IMR-90 (cell line): ENCODE data around the gene CDC6. TPM values are rescaled to one million over a fixed set of nuclear protein-coding genes. Genes with fewer than 3 reads are reported as not detected.

Experiments
- ATAC-seq: fragments of 200-7000 bp; cut with Tn5 transposase; 2 replicates; pipeline ENCODE4 v1.9.1; 2020; ENCODE audit warnings: low read depth, mild to moderate bottlenecking, moderate library complexity
- BruUV-seq: library from RNA; stranded (reverse); fragments of 400-500 nt; replicated peaks from 2 replicates; lab custom pipeline; 2021; lab: Mats Ljungman, UMichigan
- CTCF ChIA-PET: fragments of 300-600 bp; formaldehyde crosslinking; extraction: SDS; loops from one replicate; lab custom pipeline; 2021; ENCODE audit warnings: antibody characterized with exemption; lab: Yijun Ruan, JAX
- POLR2A ChIA-PET: fragments of 300-600 bp; sonication (Branson Sonifier 250); formaldehyde crosslinking; loops from one replicate; lab custom pipeline; 2022; ENCODE audit warnings: antibody characterized with exemption; ENCODE audit not compliant: unreplicated experiment; lab: Charles Lee
- DNase-seq: peaks from one replicate; pipeline ENCODE4 v3.0.0; 2013
- H2AFZ ChIP-seq: replicated peaks from 2 replicates; pipeline ENCODE3; 2013; ENCODE audit warnings: low read length, mild to moderate bottlenecking; ENCODE audit not compliant: poor library complexity
- H2AK5ac ChIP-seq: 2 replicates; pipeline ENCODE4 v1.6.1; 2013; ENCODE audit warnings: low read depth, low read length, inconsistent platforms
- H2AK9ac ChIP-seq: replicated peaks from 2 replicates; pipeline ENCODE3; 2013; ENCODE audit warnings: mild to moderate bottlenecking, low read depth, low read length, moderate library complexity; ENCODE audit not compliant: poor library complexity
- H2BK120ac ChIP-seq: 2 replicates; pipeline ENCODE4 v1.6.1; 2013; ENCODE audit warnings: low read depth, low read length, inconsistent platforms
- H2BK15ac ChIP-seq: 3 replicates; pipeline ENCODE4 v1.6.1; 2013; ENCODE audit warnings: low read depth, low read length, inconsistent platforms
- H2BK20ac ChIP-seq: 2 replicates; pipeline ENCODE4 v1.6.1; 2013; ENCODE audit warnings: low read depth, mild to moderate bottlenecking, inconsistent platforms, low read length, moderate library complexity
- H2BK5ac ChIP-seq: 2 replicates; pipeline ENCODE4 v1.6.1; 2013; ENCODE audit warnings: mild to moderate bottlenecking, low read depth, low read length, inconsistent platforms; ENCODE audit not compliant: poor library complexity, severe bottlenecking
- H3K14ac ChIP-seq: replicated peaks from 2 replicates; pipeline ENCODE4 v1.6.1; 2013; ENCODE audit warnings: low read depth, low read length, inconsistent platforms
- H3K18ac ChIP-seq: 2 replicates; pipeline ENCODE4 v1.6.1; 2013; ENCODE audit warnings: low read depth, low read length, control low read depth
- H3K23ac ChIP-seq: 2 replicates; pipeline ENCODE4 v1.6.1; 2013; ENCODE audit warnings: low read depth, low read length, inconsistent platforms
- H3K27ac ChIP-seq: 2 replicates; pipeline ENCODE4 v1.5.1; 2013; ENCODE audit warnings: mild to moderate bottlenecking, control low read depth, low read length; ENCODE audit not compliant: insufficient read depth
- H3K27me3 ChIP-seq: 2 replicates; pipeline ENCODE4 v1.6.1; 2013; ENCODE audit warnings: low read length; ENCODE audit not compliant: control insufficient read depth, insufficient read depth
- H3K36me3 ChIP-seq: 2 replicates; pipeline ENCODE4 v1.6.1; 2013; ENCODE audit warnings: low read length, mixed read lengths; ENCODE audit not compliant: control insufficient read depth, insufficient read depth
- H3K4ac ChIP-seq: 2 replicates; pipeline ENCODE4 v1.6.1; 2013; ENCODE audit warnings: low read depth, low read length, inconsistent platforms
- H3K4me1 ChIP-seq: 2 replicates; pipeline ENCODE4 v1.6.1; 2013; ENCODE audit warnings: low read length, mixed read lengths; ENCODE audit not compliant: control insufficient read depth, insufficient read depth
- H3K4me2 ChIP-seq: 2 replicates; pipeline ENCODE4 v1.6.1; 2013; ENCODE audit warnings: low read depth, mild to moderate bottlenecking, control low read depth, low read length, moderate library complexity
- H3K4me3 ChIP-seq: 2 replicates; pipeline ENCODE4 v1.5.1; 2013; ENCODE audit warnings: low read depth, mild to moderate bottlenecking, control low read depth, low read length, moderate library complexity; ENCODE audit not compliant: insufficient read depth
- H3K56ac ChIP-seq: 2 replicates; pipeline ENCODE4 v1.6.1; 2013; ENCODE audit warnings: low read length, inconsistent platforms; ENCODE audit not compliant: insufficient read depth; ENCODE audit errors: extremely low read depth
- H3K79me1 ChIP-seq, 2 experiments: 2 replicates each; pipeline ENCODE4 v1.6.1; 2013; ENCODE audit warnings: low read length in 2 of 2, inconsistent platforms in 1 of 2, low read depth in 1 of 2
- H3K9ac ChIP-seq: 2 replicates; pipeline ENCODE4 v1.6.1; 2013; ENCODE audit warnings: low read depth, low read length, control low read depth
- H3K9me1 ChIP-seq: 2 replicates; pipeline ENCODE4 v1.6.1; 2013; ENCODE audit warnings: low read length, inconsistent platforms; ENCODE audit not compliant: insufficient read depth
- H3K9me3 ChIP-seq: 2 replicates; pipeline ENCODE4 v1.6.1; 2013; ENCODE audit warnings: low read length; ENCODE audit not compliant: control insufficient read depth, insufficient read depth
- H4K20me1 ChIP-seq: 2 replicates; pipeline ENCODE4 v1.6.1; 2013; ENCODE audit warnings: low read length, inconsistent platforms; ENCODE audit not compliant: insufficient read depth
- H4K5ac ChIP-seq: 2 replicates; pipeline ENCODE4 v1.6.1; 2013; ENCODE audit warnings: mild to moderate bottlenecking, low read depth, low read length, control low read depth
- H4K8ac ChIP-seq, 2 experiments: 2 replicates each; pipeline ENCODE4 v1.6.1; 2013; ENCODE audit warnings: low read depth in 2 of 2, low read length in 2 of 2, control low read depth in 1 of 2, inconsistent platforms in 1 of 2
- H4K91ac ChIP-seq: 2 replicates; pipeline ENCODE4 v1.6.1; 2013; ENCODE audit warnings: low read depth, low read length, inconsistent platforms; ENCODE audit not compliant: insufficient read depth
- BHLHE40 ChIP-seq: fragments of 150-350 bp; IDR thresholded peaks from 2 replicates; pipeline ENCODE4 v1.6.1; 2016; ENCODE audit warnings: mild to moderate bottlenecking, low read depth, low read length
- POLR2A ChIP-seq: IDR thresholded peaks from 2 replicates; pipeline ENCODE4 v1.6.1; 2012; ENCODE audit warnings: mild to moderate bottlenecking, low read depth, low read length
- SMC3 ChIP-seq: fragments of 150-350 bp; IDR thresholded peaks from 2 replicates; pipeline ENCODE4 v1.6.1; 2016; ENCODE audit warnings: low read depth, mild to moderate bottlenecking, antibody characterized with exemption, low read length, moderate library complexity
- whole genome bisulfite sequencing, 2 experiments: methylation state at CpG; one replicate each; pipeline versions ENCODE4 v1.1.5 to v1.1.7; 2013; ENCODE audit warnings: missing lambda C conversion rate in 2 of 2; ENCODE audit not compliant: insufficient read length in 1 of 2; ENCODE audit errors: extremely low coverage in 2 of 2; 5-methylcytosine and 5-hydroxymethylcytosine counted together
- dilution Hi-C: fragments of 300-500 bp; cut with HindIII; formaldehyde crosslinking; loops from one replicate; pipeline ENCODE4 v1.14.3; 2018; ENCODE audit warnings: low sequenced_read_pairs; ENCODE audit not compliant: unreplicated experiment
- in situ Hi-C: fragments of 300-500 bp; cut with MboI; formaldehyde crosslinking; loops from 3 replicates; pipeline ENCODE4 v1.14.3; 2019; ENCODE audit warnings: low sequenced_read_pairs, inconsistent platforms, mixed read lengths
- intact Hi-C: fragments of 100-400 bp; cut with micrococcal nuclease; formaldehyde crosslinking; loops from 2 replicates; pipeline ENCODE4 v1.10.0; 2022
- polyA plus RNA-seq, 3 experiments: library from polyadenylated mRNA; depleted of rRNA; stranded (reverse); fragments of >200 nt; gene quantifications; 2 replicates each; pipeline ENCODE4 v1.2.3, GENCODE V29; 2012; ENCODE audit warnings: low replicate concordance in 1 of 3
- total RNA-seq: library from RNA; depleted of rRNA; stranded (reverse); fragments of >200 nt; gene quantifications from 2 replicates; pipeline ENCODE4 v1.2.3, GENCODE V29; 2012

CDC6 gene
- total and polyA plus RNA-seq, 2 of the 4 experiments (the other 2 are of a cell fraction) = 15.3 to 25.6 TPM

DNA sequence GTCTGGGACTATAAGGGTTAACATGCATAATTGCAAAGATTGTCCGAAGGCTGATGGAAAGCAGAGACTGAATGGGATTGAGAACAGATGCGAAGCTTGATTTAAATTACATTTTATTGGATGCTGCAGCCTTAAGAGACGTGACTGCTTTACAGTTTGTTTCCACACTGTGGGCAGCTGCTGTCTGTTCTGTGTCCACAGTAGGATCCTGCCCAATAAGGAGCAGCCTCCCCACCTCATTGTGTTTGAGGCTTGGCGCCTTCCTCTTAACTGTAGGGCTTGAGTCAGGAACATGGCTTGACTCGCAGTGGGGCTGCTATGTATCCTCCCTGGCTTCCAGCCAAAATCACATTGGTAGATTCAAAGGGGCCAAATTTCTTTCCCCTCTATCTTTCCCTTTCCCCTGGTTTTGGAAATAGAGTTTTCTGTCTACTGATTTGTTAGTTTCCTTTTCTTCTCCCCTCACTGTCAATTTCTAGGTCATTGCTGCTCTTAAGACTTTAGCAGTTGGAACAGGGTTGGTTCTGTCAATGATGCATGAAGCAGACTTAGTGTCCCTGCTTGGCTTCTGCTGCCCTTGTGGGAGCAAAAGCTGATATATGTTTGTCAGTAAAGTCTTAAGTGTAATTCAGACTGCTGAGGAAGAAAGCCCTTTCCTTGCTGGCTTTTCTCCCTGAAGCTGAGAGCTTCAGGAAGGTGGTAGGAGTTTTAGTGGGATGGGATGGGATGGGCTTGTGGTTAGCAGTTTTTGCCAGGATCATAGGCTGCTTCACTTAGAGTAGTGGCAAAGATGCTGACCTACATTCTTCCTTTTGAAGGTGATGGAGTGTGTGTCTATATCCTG lies 16.3 kb downstream of the CDC6 start:
- Histone ChIP-seq H3K79me1 (peaks cover 0 to 20% of the 10 kb centered on the region in 2 experiments; a peak in 2 of 4 replicates), H3K56ac (no peak overlapping the region), H4K5ac (no peak overlapping the region), H3K4me2 (peak overlapping the region; percentile 2; the same call in 1 of the 2 replicates), H2BK20ac (peak overlapping the region; percentile 9; the same call in 1 of the 2 replicates), H3K27ac (no peak overlapping the region), H2AK9ac (no peak overlapping the region), H3K23ac (peak overlapping the region; percentile 26), H4K20me1 (peaks cover 15% of the 10 kb centered on the region; the same call in 1 of the 2 replicates), H3K9ac (no peak overlapping the region), H2BK5ac (peak overlapping the region; percentile 42), H2BK120ac (peak overlapping the region; percentile 12; the same call in 1 of the 2 replicates), H2AK5ac (peak overlapping the region; percentile 73; the same call in 1 of the 2 replicates), H3K9me3 (no peaks in the 10 kb centered on the region), H4K8ac (peak overlapping the region in 1 of 2 experiments; percentile 17; a peak in 1 of 4 replicates), H3K36me3 (no peaks in the 10 kb centered on the region; the same call in 1 of the 2 replicates), H3K4ac (peak overlapping the region; percentile 60), H3K9me1 (peaks cover 15% of the 10 kb centered on the region), H3K18ac (no peak overlapping the region; the same call in 1 of the 2 replicates), H2BK15ac (0 out of 3 replicates have a peak overlapping the region, but pooled peaks have one; percentile 8), H3K27me3 (no peaks in the 10 kb centered on the region), H2AFZ (no peak overlapping the region), H3K4me3 (no peak overlapping the region), H3K14ac (peak overlapping the region; percentile 17; the same call in 1 of the 2 replicates), H4K91ac (peak overlapping the region; percentile 33; the same call in 1 of the 2 replicates), H3K4me1 (peaks cover 36% of the 10 kb centered on the region)
- ATAC-seq (peak; percentile 11; the same call in 1 of the 2 replicates), DNase-seq (peak; percentile 50)
- BruUV-seq = no TSS peak
- CTCF ChIA-PET = interaction anchor here (0.5 to 3.0 kb wide), 10 partner anchors 10 to 54 kb away, joined by 3 to 11 read pairs (median 4); no protein-coding TSS in a partner anchor
- TF ChIP-seq POLR2A (no peak), BHLHE40 (0 out of 2 replicates have a peak, but pooled peaks have one; percentile 20), SMC3 (no peak)
- 50% methylated on average over 1 of the region's 5 CpGs; no CpG with 5 or more reads in 1 of the 2 experiments for WGBS, 2 experiments
- in situ Hi-C loops (loop anchor here (5.0 kb wide), 2 partner anchors 48 to 233 kb away; no protein-coding TSS in a partner anchor), dilution Hi-C loops (no loop called here), intact Hi-C loops (loop anchor here (1.0 to 5.0 kb wide), 4 partner anchors 39 to 228 kb away; no protein-coding TSS in a partner anchor)
- POLR2A ChIA-PET = interaction anchor here (1.0 kb wide), 1 partner anchor 140 kb away, joined by 4 read pairs; no protein-coding TSS in a partner anchor
